HUES48 (cell line): ENCODE data around the gene NYAP2.

Experiments
- H3K27ac ChIP-seq: one replicate; pipeline ENCODE4 v1.7.0; 2013; ENCODE audit warnings: low read depth, low read length, inconsistent platforms
- H3K27me3 ChIP-seq: 2 replicates; pipeline ENCODE4 v1.6.1; 2013; ENCODE audit warnings: mild to moderate bottlenecking, low read length; ENCODE audit not compliant: control insufficient read depth, insufficient read depth
- H3K36me3 ChIP-seq: 2 replicates; pipeline ENCODE4 v1.6.1; 2013; ENCODE audit warnings: low read length; ENCODE audit not compliant: control insufficient read depth, insufficient read depth
- H3K4me1 ChIP-seq: 2 replicates; pipeline ENCODE4 v1.6.1; 2013; ENCODE audit warnings: mild to moderate bottlenecking, low read length; ENCODE audit not compliant: control insufficient read depth, insufficient read depth
- H3K4me3 ChIP-seq: 2 replicates; pipeline ENCODE4 v1.5.1; 2013; ENCODE audit warnings: mild to moderate bottlenecking, low read depth, low read length
- H3K9ac ChIP-seq: 2 replicates; pipeline ENCODE4 v1.6.1; 2013; ENCODE audit warnings: mild to moderate bottlenecking, low read depth, low read length, moderate library complexity
- H3K9me3 ChIP-seq: 2 replicates; pipeline ENCODE4 v1.6.1; 2013; ENCODE audit warnings: low read length; ENCODE audit not compliant: control insufficient read depth, insufficient read depth

The NYAP2 gene

GRCh38 chr2:225510796-225511195, 111.3 kb downstream of the NYAP2 start:
- Histone ChIP-seq H3K4me1 (no peaks in the 10 kb centered on the region), H3K36me3 (no peaks in the 10 kb centered on the region), H3K27ac (no peak overlapping the region), H3K27me3 (no peaks in the 10 kb centered on the region), H3K9ac (no peak overlapping the region), H3K9me3 (no peaks in the 10 kb centered on the region), H3K4me3 (no peak overlapping the region)

- no peaks in the 10 kb centered on the region for H3K9me3 ChIP-seq
- no peaks in the 10 kb centered on the region for H3K27me3 ChIP-seq
- no peak overlapping the region for H3K4me3 ChIP-seq
- no peak overlapping the region for H3K9ac ChIP-seq
- H3K36me3 ChIP-seq, result no peaks in the 10 kb centered on the region
- no peaks in the 10 kb centered on the region for H3K4me1 ChIP-seq
- H3K27ac ChIP-seq, result no peak overlapping the region
Measured at GRCh38 chr2:225512469-225512868, 113.0 kb downstream of the NYAP2 start.

GRCh38 chr2:225512876-225513540, 113.5 kb downstream of the NYAP2 start:
- H3K27ac ChIP-seq, result no peak overlapping the region
- no peaks in the 10 kb centered on the region for H3K27me3 ChIP-seq
- H3K9ac ChIP-seq, result no peak overlapping the region
- H3K9me3 ChIP-seq, result no peaks in the 10 kb centered on the region
- no peaks in the 10 kb centered on the region for H3K36me3 ChIP-seq
- no peak overlapping the region for H3K4me3 ChIP-seq
- H3K4me1 ChIP-seq, result no peaks in the 10 kb centered on the region

- no peaks in the 10 kb centered on the region for H3K27me3 ChIP-seq
- H3K27ac ChIP-seq, result no peak overlapping the region
- H3K9ac ChIP-seq, result no peak overlapping the region
- no peak overlapping the region for H3K4me3 ChIP-seq
- no peaks in the 10 kb centered on the region for H3K36me3 ChIP-seq
- H3K4me1 ChIP-seq, result no peaks in the 10 kb centered on the region
- no peaks in the 10 kb centered on the region for H3K9me3 ChIP-seq
Measured at GRCh38 chr2:225515033-225515432, 115.5 kb downstream of the NYAP2 start.

- H3K4me3 ChIP-seq, result no peak overlapping the region
- no peak overlapping the region for H3K9ac ChIP-seq
- no peaks in the 10 kb centered on the region for H3K4me1 ChIP-seq
- H3K27ac ChIP-seq, result no peak overlapping the region
- H3K9me3 ChIP-seq, result no peaks in the 10 kb centered on the region
- H3K36me3 ChIP-seq, result no peaks in the 10 kb centered on the region
- H3K27me3 ChIP-seq, result no peaks in the 10 kb centered on the region
Measured at GRCh38 chr2:225526760-225527390, 127.4 kb downstream of the NYAP2 start.

- Histone ChIP-seq H3K9ac (no peak overlapping the region), H3K4me3 (no peak overlapping the region), H3K27ac (no peak overlapping the region), H3K9me3 (no peaks in the 10 kb centered on the region), H3K27me3 (no peaks in the 10 kb centered on the region), H3K36me3 (no peaks in the 10 kb centered on the region), H3K4me1 (no peaks in the 10 kb centered on the region)
Measured at GRCh38 chr2:225531559-225531958, 132.0 kb downstream of the NYAP2 start.

GRCh38 chr2:225532096-225532495, 132.6 kb downstream of the NYAP2 start:
- Histone ChIP-seq H3K4me1 (no peaks in the 10 kb centered on the region), H3K27ac (no peak overlapping the region), H3K27me3 (no peaks in the 10 kb centered on the region), H3K4me3 (no peak overlapping the region), H3K36me3 (no peaks in the 10 kb centered on the region), H3K9ac (no peak overlapping the region), H3K9me3 (no peaks in the 10 kb centered on the region)

GRCh38 chr2:225534037-225534436, 134.5 kb downstream of the NYAP2 start:
- H3K4me3 ChIP-seq, result no peak overlapping the region
- no peak overlapping the region for H3K27ac ChIP-seq
- H3K9ac ChIP-seq, result no peak overlapping the region
- no peaks in the 10 kb centered on the region for H3K4me1 ChIP-seq
- H3K9me3 ChIP-seq, result no peaks in the 10 kb centered on the region
- H3K36me3 ChIP-seq, result no peaks in the 10 kb centered on the region
- no peaks in the 10 kb centered on the region for H3K27me3 ChIP-seq

- no peak overlapping the region for H3K9ac ChIP-seq
- no peak overlapping the region for H3K4me3 ChIP-seq
- H3K27ac ChIP-seq, result no peak overlapping the region
- H3K4me1 ChIP-seq, result no peaks in the 10 kb centered on the region
- H3K9me3 ChIP-seq, result no peaks in the 10 kb centered on the region
- no peaks in the 10 kb centered on the region for H3K36me3 ChIP-seq
- H3K27me3 ChIP-seq, result no peaks in the 10 kb centered on the region
Measured at GRCh38 chr2:225534697-225535096, 135.2 kb downstream of the NYAP2 start.

- no peaks in the 10 kb centered on the region for H3K4me1 ChIP-seq
- no peaks in the 10 kb centered on the region for H3K36me3 ChIP-seq
- H3K4me3 ChIP-seq, result no peak overlapping the region
Measured at GRCh38 chr2:225536036-225536435, 136.5 kb downstream of the NYAP2 start.

GRCh38 chr2:225543626-225544025, 144.1 kb downstream of the NYAP2 start:
- Histone ChIP-seq H3K27ac (no peak overlapping the region), H3K36me3 (no peaks in the 10 kb centered on the region)

More at GRCh38 chr2:225536036-225536435, 136.5 kb downstream of the NYAP2 start:
- no peak overlapping the region for H3K9ac ChIP-seq
- H3K27me3 ChIP-seq, result no peaks in the 10 kb centered on the region
- H3K9me3 ChIP-seq, result no peaks in the 10 kb centered on the region
- no peak overlapping the region for H3K27ac ChIP-seq

More at GRCh38 chr2:225543626-225544025, 144.1 kb downstream of the NYAP2 start:
- H3K9ac ChIP-seq, result no peak overlapping the region
- H3K4me3 ChIP-seq, result no peak overlapping the region
- H3K27me3 ChIP-seq, result no peaks in the 10 kb centered on the region
- H3K4me1 ChIP-seq, result no peaks in the 10 kb centered on the region
- no peaks in the 10 kb centered on the region for H3K9me3 ChIP-seq
